SK-N-SH treated with all-trans-retinoic acid at 6 μM for 48 hours (cell line): ENCODE results near the gene BEGAIN.

Experiments
- SNAI2 ChIP-seq: fragments of 250-450 bp; sonication (Bioruptor Pico); IDR thresholded peaks from 2 replicates; pipeline ENCODE4 v1.5.0; 2020; ENCODE audit warnings: mild to moderate bottlenecking, moderate library complexity
- TCF4 ChIP-seq: fragments of 250-450 bp; sonication (Bioruptor Pico); IDR thresholded peaks from 2 replicates; pipeline ENCODE4 v1.8.0; 2021; ENCODE audit warnings: mild to moderate bottlenecking, moderate library complexity, borderline replicate concordance
- ZNF8 ChIP-seq: fragments of 450-650 bp; formaldehyde crosslinking; IDR thresholded peaks from 2 replicates; pipeline ENCODE4 v1.5.0; 2020; ENCODE audit warnings: mild to moderate bottlenecking, moderate library complexity
- TF ChIP-seq, protein P1 (sequence below): fragments of 250-450 bp; sonication (Bioruptor Pico); IDR thresholded peaks from 2 replicates; pipeline ENCODE4 v1.8.0; 2020; ENCODE audit warnings: mild to moderate bottlenecking, moderate library complexity, borderline replicate concordance
- TF ChIP-seq, protein P2 (sequence below): fragments of 250-450 bp; sonication (Bioruptor Pico); IDR thresholded peaks from 2 replicates; pipeline ENCODE4 v1.5.1; 2020; ENCODE audit warnings: low read depth, mild to moderate bottlenecking, moderate library complexity

DNA sequence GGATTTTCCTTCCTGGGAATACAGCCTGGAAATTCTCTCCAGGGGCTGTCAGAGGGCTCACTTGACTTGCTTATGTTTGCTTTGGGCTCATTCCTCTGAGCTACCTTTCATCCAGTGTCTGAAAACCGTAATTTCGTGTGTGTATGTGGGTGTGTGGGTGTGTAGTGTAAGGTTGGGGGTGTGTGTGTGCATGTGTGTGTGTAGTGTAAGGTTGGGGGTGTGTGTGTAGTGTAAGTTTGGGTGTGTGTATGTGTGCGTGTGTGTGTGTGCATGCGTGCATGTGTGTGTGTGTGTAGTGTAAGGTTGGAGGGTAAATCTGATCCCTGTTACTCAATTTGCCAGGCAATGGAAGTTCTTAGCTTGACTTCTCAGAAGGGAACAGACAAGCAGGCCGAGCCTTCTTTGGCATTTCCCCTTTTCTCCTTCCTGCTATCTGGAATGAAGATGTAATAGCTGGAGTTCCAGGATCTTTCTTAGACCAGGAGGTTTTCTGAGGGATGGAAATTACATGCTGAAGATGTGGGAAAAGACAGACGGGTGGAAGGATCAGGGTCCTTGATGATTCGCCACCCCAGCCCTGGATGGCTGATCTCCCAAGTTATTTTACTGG is 15.5 kb upstream of the BEGAIN start:
- TF ChIP-seq, protein P1, sequence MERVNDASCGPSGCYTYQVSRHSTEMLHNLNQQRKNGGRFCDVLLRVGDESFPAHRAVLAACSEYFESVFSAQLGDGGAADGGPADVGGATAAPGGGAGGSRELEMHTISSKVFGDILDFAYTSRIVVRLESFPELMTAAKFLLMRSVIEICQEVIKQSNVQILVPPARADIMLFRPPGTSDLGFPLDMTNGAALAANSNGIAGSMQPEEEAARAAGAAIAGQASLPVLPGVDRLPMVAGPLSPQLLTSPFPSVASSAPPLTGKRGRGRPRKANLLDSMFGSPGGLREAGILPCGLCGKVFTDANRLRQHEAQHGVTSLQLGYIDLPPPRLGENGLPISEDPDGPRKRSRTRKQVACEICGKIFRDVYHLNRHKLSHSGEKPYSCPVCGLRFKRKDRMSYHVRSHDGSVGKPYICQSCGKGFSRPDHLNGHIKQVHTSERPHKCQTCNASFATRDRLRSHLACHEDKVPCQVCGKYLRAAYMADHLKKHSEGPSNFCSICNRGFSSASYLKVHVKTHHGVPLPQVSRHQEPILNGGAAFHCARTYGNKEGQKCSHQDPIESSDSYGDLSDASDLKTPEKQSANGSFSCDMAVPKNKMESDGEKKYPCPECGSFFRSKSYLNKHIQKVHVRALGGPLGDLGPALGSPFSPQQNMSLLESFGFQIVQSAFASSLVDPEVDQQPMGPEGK: no peak
- TF ChIP-seq ZNF8 (CRISPR knock-in tag): no peak
- no peak for TF ChIP-seq SNAI2
- TF ChIP-seq, protein P2, sequence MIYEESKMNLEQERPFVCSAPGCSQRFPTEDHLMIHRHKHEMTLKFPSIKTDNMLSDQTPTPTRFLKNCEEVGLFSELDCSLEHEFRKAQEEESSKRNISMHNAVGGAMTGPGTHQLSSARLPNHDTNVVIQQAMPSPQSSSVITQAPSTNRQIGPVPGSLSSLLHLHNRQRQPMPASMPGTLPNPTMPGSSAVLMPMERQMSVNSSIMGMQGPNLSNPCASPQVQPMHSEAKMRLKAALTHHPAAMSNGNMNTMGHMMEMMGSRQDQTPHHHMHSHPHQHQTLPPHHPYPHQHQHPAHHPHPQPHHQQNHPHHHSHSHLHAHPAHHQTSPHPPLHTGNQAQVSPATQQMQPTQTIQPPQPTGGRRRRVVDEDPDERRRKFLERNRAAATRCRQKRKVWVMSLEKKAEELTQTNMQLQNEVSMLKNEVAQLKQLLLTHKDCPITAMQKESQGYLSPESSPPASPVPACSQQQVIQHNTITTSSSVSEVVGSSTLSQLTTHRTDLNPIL (CRISPR knock-in tag): no peak
- no peak for TF ChIP-seq TCF4
